Right forelimb (tissue), 1 donor: ENCODE data around the gene RBP2.

Experiments used
- DNase-seq: peaks from one replicate; pipeline ENCODE4 v3.0.0-alpha.2; 2018

RBP2 gene

DNA sequence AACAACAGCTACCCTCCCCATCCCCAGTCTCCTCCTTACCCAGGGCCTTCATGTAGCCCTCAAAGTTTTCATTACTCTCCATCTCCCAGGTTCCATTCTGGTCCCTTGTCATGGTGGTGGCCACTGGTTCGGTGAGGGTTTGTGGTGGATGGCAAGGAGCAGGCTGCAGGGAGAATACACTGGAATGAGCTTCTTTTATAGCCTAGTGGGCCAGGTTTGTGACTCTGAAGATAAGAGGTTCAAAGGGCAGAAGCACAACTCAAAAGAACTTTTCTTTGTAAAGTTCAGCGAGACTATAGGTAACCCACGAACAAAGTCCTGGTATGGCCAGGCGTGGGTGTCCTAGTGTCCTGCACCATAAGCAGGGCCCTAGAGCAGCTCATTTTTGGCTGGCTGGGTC is at the start of gene RBP2:
TSS of gene RBP2 (minus strand) at position 169 of the 400 bp plus-strand sequence. CDS start at position 112, 57 bp downstream.
- DNase-seq, result no peak

DNA sequence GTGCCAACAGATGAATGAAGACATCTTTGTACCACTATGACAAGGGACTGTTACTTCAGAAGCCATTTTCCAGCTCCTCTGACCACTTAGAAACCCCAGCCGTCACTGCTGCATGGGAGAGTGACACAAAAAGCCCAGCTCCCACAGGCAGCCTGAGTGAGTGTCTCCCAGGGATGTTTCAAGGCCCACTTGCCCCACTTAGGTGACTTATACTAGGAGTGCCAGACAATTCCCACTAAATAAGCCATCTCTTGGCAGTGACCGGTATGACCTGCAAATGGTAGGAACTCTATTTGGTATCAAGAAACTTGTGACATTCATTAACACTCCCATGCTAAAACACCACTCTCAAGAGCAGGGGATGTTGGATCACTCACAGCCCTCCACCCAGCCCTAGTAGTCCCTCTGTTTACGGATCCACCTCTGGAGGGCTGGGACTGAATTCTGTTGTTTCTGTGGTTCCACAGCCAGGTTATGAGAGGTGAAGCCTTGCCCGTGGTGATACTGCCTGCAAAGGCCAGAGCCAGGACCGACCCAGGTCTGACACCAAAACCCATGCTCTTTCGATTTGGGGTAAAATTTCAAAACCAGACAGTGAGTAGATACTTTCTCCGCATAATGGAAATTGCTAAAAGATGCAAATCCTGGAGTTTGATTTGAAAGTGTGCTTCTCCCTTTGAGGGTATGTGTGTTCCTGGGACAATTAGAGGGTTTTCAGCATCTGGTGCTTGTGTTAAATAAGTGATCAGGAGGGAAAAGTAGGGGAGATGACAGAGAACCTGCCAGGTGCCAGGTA is 48.7 kb upstream of the RBP2 start:
- DNase-seq, result no peak

DNA sequence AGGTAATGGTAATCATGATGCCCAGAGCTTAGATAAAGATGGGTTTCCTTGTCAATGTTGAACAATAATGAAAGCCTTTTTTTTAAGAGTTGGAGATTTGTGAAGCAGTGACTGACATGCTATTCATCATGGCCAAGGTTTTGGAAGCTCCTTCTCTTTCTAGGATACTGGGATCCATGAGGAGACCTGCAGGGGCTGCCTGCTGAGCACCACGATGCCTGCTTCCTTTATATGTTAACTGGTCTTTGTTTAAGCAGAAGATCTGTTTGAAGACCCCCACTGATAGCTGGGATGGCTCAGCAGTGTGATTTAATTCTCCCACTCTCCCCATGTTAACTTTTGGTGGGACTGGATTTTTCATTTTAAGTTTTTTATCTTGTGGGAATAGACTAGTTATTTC is 47.4 kb upstream of the RBP2 start:
- no peak for DNase-seq

DNA sequence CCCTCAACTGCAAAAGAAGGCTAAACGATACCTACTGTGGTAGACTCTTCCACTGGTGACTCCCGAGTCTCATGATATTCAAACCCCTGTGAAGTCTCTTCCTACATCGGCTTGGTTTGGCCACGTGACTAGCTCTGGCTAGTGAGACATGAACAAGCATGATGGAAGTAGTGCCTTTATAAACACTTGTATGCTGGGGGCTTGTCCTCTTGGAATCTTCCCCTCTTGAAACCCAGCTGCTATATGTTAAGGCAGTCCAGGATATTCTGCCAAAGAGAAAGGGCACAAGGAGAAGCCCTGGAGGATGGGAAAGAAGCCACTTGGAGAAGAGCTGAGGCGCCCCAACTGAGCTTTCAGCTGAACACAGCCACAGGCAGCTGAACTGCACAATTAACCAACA is 46.9 kb upstream of the RBP2 start:
- DNase-seq, result no peak

DNA sequence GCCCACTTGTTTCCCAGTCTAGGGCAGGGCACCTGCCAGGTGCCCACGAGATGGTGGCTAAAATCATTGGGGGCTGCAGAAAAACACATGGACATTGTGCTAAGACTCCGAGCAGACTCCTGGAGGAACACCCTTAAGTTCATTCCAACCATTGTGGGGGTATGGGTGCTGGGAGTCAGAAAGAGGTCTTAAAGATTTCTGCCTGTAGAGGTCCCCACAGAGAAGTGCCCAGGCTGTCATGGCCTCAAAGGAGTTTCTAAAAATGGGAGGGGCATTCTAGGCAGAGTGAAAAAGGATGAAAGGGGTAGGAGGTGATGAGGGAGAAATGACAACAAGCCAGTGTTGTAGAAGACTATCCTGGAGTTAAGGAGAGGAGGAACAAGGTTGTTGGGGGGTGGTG is 46.1 kb upstream of the RBP2 start:
- DNase-seq, result no peak

DNA sequence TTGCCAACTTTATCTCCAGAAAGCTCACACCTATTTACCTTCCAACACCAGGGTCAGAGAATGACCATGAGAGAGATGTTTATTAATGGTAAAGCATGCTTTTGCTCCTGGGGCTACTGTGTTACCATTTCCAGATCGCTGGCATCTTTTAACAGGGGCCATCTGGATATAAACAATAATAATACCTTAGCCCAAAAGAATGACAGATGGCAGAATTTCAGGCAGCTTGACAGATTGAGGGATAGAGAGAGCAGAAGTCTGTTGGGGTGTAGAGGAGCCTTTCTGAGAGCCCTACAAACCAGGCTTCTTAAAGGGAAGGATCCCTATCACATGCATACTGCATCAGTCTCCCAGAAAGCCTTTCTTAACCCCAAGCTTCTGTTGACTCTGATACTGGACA is 45.5 kb upstream of the RBP2 start:
- DNase-seq, result no peak

DNA sequence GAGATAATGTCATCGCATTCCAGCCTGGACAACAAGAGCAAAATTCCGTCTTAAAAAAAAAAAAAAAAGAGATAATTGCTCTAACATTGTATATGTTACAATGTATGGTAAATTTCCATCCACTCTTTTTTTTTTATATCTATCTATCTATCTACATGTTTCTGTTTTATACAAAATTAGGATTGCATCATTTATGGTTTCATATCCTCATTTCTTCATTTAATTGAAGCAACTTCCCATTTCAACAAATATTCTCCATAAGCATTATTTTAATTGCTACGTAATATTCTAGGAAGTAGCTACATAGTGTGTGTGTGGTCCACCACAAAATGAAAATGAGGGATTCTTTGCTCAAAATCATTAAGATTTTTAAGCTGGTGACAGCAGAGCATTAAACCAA is 44.8 kb upstream of the RBP2 start:
- no peak for DNase-seq

DNA sequence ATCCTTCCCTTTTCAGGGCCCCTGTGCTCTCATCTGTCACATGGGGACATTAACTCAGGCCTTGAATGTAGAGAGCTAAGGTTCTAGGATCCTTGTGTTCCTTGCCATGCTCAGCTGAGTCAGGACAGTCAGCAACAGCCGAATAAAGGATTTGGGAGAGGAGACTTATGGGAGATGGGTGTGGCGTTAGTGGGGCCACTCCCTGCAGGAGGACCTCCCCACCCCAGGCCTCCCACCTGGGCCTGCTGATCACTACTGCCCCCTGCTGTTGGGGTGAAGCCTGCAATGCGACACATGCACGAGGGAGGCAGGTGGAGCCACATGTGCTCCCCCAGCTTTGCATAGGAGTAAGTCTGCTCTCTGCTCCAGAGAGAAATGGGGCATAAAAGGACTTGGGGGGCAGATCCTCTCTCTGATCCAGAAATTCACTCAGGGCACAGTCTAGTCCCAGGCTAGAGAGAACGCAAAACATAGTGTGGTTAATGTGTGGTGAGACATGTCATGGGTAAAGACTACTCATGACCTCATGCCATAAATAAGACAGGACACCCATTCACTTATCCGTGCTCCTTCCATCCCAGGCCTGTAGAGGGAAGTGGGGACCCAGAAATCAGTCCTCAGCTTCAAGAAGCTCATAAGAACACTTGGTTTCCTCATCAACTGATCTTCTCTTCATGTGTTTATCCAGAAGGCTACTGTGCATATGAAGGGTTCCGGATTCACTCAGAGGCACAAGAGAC is 43.9 kb upstream of the RBP2 start:
- DNase-seq, result no peak

DNA sequence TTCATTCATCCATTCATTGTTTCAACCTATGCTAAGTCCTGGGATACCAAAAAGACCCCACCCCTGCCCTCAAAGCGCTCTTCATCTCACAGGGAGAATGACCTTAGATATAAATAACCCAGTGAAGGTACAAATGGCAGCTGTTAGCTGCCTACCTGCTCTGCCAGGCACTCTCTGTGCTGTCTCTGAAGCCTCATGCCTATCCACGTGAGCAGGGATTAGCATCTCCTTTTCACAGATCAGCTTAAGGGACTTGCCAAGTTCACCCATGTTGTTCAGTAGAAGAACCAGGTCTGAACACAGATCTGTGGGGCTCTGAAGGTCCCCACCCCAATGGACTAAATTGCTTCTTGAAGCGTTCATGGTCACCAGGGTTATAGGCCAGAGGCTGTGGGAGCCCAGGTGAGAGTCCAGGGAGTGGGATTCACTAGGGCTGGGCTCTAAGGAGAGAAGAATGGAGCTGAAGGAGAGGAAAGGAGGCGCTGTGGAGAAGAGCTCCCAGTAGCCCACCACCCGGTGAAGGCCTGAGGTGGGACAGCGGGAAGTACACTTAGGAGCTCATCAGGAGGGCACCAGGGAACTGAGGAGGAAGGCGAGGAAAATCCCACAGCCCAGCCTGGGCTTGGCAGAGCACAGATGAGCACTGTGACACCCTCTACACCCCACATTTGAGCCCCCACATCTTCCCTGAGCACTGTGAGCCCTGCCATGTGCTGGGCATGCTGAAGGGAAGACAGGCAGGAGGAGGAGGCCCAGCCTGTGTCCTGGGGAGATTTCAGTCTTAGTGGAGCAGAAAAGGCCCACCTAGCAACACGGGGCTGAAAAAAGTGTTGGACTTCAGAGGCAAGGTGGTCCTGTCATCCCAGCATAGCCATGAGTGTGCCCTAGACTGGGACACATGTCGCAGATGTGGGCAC is 42.9 kb upstream of the RBP2 start:
- DNase-seq, result no peak

DNA sequence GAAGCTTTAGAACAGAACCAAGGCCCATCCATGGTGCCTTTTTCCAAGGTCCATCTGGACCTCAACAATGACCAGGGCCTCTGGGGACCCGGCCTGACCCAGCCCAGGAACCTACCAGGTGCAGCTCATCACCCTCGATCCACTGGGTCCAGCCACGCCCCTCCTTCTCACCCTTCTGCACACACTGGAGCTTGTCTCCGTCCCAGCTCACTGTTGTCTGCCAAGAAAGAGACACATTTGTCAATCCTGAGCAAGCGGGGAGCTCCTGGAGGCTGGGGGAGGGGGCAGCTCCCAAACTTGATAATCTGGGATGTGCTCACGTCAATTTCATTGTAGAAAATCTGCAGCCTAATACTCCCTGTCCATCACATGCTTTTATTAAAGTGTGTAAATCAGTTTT is 42.0 kb upstream of the RBP2 start:
- no peak for DNase-seq

DNA sequence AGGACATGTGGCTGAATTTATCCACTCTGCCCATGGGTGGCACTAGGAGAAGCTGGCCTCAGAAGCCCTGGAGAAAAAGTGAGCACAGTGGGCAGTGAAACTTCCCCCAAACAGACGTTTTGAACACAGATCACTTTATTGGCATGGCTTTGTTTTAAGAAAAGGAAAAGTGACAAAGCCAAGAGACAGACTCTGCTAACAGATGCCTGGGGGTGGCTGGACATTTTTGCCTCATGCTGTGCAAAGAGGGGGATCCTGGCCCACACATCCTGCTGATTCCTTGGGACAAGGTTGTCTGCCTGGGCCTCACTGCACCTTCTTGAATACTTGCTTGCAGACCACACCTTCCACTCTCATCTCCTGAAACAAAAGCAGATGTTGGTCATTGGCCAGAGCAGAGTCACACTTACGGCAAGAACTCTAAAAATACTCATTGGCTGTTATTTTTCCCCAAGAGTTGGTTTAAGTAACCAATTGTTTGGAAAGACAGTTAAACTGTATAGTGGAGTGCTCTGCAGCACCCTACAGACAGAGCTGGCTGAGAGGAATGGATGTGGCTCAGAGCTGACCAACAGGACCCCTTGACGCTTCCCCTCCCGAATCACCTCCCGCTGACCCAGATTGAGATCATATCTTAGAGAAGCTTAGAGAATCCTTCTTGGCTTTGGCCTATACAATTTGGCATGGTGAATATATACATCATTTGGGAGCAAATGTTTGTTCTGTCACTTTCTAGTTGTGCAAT is 41.2 kb upstream of the RBP2 start:
- DNase-seq, result no peak

DNA sequence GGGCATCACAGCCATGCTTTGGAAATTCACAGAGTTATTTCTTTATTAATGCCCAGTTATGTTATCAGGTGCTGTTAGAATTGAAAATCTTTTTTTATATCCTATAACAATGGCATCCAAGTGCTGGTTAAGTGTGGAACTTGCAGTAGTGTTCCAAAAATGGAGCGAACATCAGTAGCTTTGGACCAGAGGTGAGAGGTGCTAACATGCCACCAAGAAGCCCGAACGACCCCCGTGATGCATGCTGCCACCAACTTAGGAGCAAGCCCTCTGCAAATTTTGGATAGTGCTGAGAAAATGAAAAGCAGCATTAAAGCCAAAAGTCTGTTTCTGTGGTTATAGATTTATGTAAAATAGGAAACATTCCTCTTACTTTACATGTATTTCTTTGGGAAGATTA is 38.4 kb upstream of the RBP2 start:
- no peak for DNase-seq

DNA sequence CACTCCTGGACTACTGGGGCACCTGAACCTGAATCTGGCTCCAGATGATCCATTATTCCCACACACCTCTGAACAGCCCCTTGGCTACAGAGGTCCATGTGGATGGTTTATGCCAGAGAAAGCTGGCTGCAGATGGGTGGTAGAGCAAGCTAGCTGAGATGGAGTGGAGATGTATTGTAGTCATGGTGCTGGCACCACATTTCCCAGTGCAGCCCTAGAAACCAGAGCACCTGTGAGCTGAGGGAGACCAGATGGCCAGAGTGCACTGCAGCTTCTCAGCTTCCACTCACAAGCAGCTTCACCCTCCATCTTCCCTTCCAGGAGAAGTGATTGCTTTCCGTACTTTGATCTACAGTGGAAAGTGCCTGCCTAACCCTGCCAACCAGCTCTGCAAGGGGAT is 33.3 kb upstream of the RBP2 start:
- no peak for DNase-seq

DNA sequence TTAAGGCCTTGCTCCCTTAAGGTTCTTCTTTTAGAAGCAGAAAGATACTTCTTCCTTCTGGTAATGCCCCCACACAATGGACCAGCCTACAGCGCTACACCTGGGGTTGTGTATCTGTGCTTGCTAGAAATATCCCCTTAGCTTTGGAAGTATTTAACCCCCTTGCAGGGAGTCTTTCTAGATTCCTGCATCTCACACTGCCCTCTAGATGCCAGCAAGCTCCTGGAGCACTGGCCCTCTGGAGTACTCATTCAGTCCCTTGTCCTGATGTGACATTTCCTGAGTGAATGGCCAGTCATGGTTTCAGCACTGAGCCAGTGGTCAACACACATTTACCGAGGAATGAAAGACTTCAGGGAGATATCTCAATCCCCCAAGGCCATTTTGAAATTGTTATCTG is 30.4 kb upstream of the RBP2 start:
- no peak for DNase-seq

DNA sequence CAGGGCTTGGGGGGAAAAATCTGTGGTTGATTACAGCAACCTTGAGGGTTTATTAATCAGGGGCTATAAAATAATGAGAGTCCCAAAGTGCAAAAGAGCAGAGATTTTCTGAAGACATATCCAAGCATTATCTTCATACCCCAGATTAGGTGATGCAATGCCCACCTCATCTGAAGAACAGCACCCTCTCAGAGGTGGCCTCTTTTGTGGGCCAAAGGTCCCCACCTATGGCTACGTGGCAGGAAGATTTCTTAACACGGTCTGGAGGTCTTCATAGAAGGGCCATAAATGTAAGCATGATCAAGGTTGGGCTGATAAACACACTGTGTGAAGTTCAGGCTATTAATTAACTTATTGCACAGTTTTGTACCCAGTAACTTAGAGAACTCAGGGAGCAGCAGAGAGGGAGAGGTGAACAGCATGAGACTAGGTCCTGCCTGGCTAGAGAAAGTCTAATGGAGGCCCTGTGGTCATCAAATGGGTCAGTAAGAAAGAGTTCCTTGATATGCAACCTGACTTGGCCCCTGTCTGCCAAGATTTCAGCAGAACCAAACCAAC is 29.6 kb upstream of the RBP2 start:
- no peak for DNase-seq

DNA sequence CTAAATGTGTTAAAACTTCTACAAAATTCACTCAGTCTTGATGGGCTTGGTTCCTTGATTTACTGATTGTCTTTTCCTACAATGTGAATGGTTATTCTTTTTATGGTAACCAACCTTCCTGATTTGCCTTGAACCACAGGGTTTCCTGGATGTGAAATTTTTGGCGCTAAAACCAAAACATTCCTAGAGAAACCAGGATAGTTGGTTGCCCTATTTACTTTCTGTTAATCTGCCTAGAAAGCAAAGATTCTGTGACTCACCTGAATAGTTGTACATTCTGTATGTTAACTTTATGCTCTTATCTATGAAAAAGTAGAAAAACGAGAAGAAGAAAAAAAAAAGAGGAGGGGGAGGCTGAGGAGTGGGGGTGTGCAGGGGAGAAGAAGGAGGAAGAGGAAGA is 23.2 kb upstream of the RBP2 start:
- DNase-seq, result no peak

DNA sequence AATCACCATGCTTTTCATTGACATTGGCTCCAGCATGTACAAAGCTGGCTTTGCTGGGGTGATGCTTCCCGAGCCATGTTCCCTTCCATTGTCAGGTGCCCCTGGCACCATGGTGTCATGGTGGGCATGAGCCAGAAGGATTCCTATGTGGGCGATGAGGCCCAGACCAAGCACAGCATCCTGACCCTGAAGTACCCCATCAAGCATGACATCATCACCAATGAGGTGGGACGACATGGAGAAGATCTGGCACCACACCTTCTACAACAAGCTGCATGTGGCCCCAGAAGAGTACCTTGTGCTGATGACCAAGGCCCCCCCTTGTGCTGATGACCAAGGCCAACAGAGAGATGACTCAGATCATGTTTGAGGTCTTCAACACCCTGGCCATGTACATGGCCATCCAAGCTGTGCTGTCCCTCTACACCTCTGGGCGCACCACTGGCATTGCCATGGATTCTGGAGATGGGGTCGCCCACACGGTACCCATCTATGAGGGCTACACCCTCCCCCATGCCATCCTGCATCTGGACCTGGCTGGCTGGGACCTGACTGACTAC is 17.6 kb upstream of the RBP2 start:
- no peak for DNase-seq

DNA sequence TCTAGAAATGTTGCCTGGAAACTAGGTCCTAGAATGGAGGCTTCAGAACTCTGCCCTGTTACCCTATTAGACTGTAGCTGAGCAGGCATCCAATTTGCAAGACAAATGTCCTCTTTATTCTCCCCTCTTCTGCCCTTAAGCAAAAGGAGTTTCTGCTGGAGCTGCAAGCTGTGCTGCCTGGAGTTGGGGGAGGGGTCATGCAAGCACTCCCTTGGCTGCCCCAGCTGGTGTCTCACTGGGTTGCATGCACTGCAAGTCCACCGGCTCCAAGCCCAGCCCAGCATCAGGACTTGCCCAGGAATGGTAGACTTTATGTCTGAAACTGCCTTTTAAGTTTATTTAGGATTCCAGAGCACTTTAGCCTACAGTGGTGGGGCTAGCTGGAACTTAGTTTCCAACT is 15.7 kb upstream of the RBP2 start:
- peak; percentile 47 for DNase-seq

DNA sequence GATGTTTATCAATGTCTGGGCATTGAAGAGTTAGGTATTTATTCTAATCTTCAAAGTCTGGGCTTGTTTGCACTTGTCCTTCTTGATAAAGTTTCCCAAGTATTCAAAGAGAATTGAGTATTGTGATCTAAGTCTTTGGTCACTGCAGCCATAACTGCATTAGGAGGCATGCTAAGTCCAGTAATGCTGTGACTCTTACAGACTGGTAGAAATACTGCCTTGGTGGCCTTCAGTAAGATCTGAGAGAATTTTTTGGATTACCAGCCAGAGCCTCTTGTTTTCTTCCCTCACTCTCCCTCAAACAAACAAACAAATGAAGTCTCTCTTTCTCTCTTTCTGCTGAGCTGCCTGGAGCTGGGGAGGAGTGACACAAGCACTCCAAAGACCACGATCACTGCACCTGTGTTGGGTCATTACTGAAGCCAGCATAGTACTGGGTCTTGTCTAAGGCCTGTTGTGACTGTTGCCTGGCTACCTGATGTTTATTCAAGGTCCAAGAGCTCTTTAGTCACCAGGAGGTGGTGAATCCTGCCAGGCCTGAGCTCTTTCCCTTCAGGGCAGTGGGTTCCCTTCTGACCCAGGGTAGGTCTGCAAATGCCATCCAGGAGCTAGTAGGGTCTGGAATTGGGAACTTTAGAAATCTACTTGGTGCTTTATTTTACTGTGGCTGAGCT is 14.8 kb upstream of the RBP2 start:
- DNase-seq, result no peak

DNA sequence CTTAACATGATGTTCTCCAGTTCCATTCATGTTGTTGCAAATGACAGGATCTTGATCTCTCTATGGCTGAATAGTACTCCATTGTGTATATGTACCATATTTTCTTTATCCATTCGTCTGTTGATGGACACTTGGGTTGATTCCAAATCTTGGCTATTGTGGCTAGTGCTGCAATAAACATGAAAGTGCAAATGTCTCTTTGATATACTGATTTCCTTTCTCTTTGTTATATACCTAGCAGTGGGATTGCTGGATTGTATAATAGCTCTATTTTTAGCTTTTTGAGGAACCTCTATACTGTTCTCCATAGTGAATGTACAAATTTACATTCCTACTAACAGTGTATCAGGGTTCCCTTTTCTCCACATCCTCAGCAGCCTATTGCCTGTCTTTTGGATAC is 5.9 kb upstream of the RBP2 start:
- DNase-seq, result no peak

DNA sequence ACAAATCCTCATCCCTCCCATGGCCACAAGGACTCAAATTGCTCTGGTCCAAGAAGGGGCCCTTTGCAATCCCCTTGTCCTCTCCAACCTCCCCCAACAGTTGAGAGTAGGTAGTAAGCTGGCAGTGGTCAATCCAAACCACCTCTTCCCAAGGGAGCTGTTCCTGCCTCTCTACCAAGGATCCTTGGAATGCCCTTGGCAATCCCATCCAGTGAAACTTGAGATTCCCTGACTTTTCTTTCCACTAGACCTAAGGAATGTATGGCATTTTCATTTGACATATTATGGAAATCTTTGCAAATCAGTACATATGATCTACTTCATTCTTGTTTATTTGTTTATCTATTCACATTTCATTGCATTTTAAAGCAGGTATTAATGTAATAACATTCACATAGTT is 4.8 kb upstream of the RBP2 start:
- no peak for DNase-seq

DNA sequence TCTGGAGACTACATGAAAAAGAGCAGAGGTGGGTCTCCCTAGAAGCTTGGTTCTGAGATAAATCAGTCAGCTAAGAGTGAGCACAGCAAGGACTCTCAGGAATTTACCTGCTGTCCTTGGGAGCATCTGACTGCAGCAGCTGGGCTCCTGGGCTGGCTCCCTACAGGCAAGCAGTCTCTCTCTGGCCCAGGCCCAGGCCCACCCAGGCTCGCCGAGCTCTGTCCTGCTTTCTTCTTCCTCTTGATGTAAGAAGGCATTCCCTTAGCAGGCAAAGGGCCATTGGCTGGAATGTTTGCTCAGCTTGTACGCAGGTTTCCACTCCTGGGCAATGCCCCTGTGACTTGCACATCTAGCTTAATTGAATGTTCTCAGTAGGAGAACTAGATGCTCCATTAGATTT is 4.3 kb upstream of the RBP2 start:
- DNase-seq, result no peak
